Stimulated activated CD4-positive, alpha-beta T cell treated with anti-CD3 and anti-CD28 coated beads, Interleukin-4, amount 100 ng/mL, for 24 hours (primary cell): Measurements from ENCODE around the gene DLEU7.

Experiments
- DNase-seq: peaks from one replicate; pipeline ENCODE4 v3.0.0-alpha.2; 2020

DLEU7 gene

GRCh38 chr13:50788551-50789210 lies 54.8 kb downstream of the DLEU7 start:
- DNase-seq: no peak

- no peak for DNase-seq
Observed at GRCh38 chr13:50787316-50788195, 55.9 kb downstream of the DLEU7 start.

- DNase-seq: no peak
Observed at GRCh38 chr13:50783717-50784290, 59.7 kb downstream of the DLEU7 start.

DNA sequence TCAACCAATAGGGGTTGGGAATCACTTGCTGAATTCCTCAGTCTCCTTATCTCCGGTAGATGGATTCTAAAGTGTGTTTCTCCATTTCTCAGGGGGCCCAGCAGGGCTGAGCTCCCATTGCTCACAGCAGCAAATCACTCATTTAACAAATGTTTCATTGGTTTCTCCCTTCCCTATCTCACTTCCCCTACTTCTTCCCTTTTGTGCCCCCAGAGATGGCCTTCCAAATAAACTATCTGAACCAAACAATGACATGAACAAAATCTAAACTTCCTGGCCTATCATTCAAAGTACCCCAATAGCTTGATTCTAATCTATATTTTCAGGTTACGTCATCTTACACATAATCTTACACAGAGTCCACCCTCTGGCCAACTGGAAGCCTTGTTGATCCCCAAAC lies 60.4 kb downstream of the DLEU7 start:
- no peak for DNase-seq

GRCh38 chr13:50780201-50781015 lies 63.1 kb downstream of the DLEU7 start:
- DNase-seq: no peak

GRCh38 chr13:50779443-50780200 lies 63.9 kb downstream of the DLEU7 start:
- no peak for DNase-seq
